Measurements from ENCODE around the gene P2RY6. TPM values are rescaled to one million over a fixed set of nuclear protein-coding genes. Genes with fewer than 3 reads are reported as not detected.

The P2RY6 gene
- total RNA-seq, 6 experiments from 2014 or later: 0.54 to 2.4 (median 1.9) TPM

- no peaks in the 10 kb centered on the region for H3K36me3 Mint-ChIP-seq (ENCODE audit: low read depth)
- no peak for DNase-seq
- H3K27ac Mint-ChIP-seq: no peak overlapping the region
Measured at GRCh38 chr11:73290536-73290935, 18.4 kb downstream of the P2RY6 start.

GRCh38 chr11:73291196-73291595, 19.1 kb downstream of the P2RY6 start:
- Mint-ChIP-seq H3K4me1 (ENCODE audit: low read depth) (peaks cover 59% of the 10 kb centered on the region), H3K9me3 (no peaks in the 10 kb centered on the region), H3K27me3 (ENCODE audit: insufficient read depth) (no peaks in the 10 kb centered on the region), H3K27ac (no peak overlapping the region), H3K4me3 (no peak overlapping the region), H3K36me3 (ENCODE audit: low read depth) (no peaks in the 10 kb centered on the region)
- no peak for TF ChIP-seq CTCF (IDR thresholded peaks at IDR 0.05)
- no peak for DNase-seq

More at GRCh38 chr11:73290536-73290935, 18.4 kb downstream of the P2RY6 start:
- Mint-ChIP-seq H3K27me3 (ENCODE audit: insufficient read depth) (no peaks in the 10 kb centered on the region), H3K4me1 (ENCODE audit: low read depth) (peaks cover 54% of the 10 kb centered on the region), H3K9me3 (no peaks in the 10 kb centered on the region), H3K4me3 (no peak overlapping the region)
- no peak for TF ChIP-seq CTCF (IDR thresholded peaks at IDR 0.05)

- no peak for TF ChIP-seq CTCF (IDR thresholded peaks at IDR 0.05)
- DNase-seq: no peak
- H3K36me3 Mint-ChIP-seq (ENCODE audit: low read depth): no peaks in the 10 kb centered on the region
- peaks cover 59% of the 10 kb centered on the region for H3K4me1 Mint-ChIP-seq (ENCODE audit: low read depth)
- no peaks in the 10 kb centered on the region for H3K9me3 Mint-ChIP-seq
- peak overlapping the region; percentile 59; the same call in 1 of the 2 replicates for H3K27ac Mint-ChIP-seq
- no peaks in the 10 kb centered on the region for H3K27me3 Mint-ChIP-seq (ENCODE audit: insufficient read depth)
- no peak overlapping the region; the same call in 1 of the 2 replicates for H3K4me3 Mint-ChIP-seq
Measured at GRCh38 chr11:73291781-73292524, 19.8 kb downstream of the P2RY6 start.

- no peaks in the 10 kb centered on the region for H3K27me3 Mint-ChIP-seq (ENCODE audit: insufficient read depth)
- H3K4me3 Mint-ChIP-seq: no peak overlapping the region; the same call in 1 of the 2 replicates
- DNase-seq: no peak
- no peaks in the 10 kb centered on the region for H3K36me3 Mint-ChIP-seq (ENCODE audit: low read depth)
- H3K4me1 Mint-ChIP-seq (ENCODE audit: low read depth): peaks cover 61% of the 10 kb centered on the region
- no peak for TF ChIP-seq CTCF (IDR thresholded peaks at IDR 0.05)
- H3K9me3 Mint-ChIP-seq: no peaks in the 10 kb centered on the region
- H3K27ac Mint-ChIP-seq: peak overlapping the region; percentile 59; the same call in 1 of the 2 replicates
Measured at GRCh38 chr11:73292525-73292894, 20.4 kb downstream of the P2RY6 start.

- H3K27me3 Mint-ChIP-seq (ENCODE audit: insufficient read depth): no peaks in the 10 kb centered on the region
- H3K4me1 Mint-ChIP-seq (ENCODE audit: low read depth): peaks cover 62% of the 10 kb centered on the region
- no peak for TF ChIP-seq CTCF (IDR thresholded peaks at IDR 0.05)
- H3K4me3 Mint-ChIP-seq: no peak overlapping the region
- H3K9me3 Mint-ChIP-seq: no peaks in the 10 kb centered on the region
- DNase-seq: no peak
- peak overlapping the region; percentile 24; the same call in 1 of the 2 replicates for H3K27ac Mint-ChIP-seq
- no peaks in the 10 kb centered on the region for H3K36me3 Mint-ChIP-seq (ENCODE audit: low read depth)
Measured at GRCh38 chr11:73293356-73293936, 21.3 kb downstream of the P2RY6 start.

Data from HFFc6 (cell line).